ENCODE measurements around the gene TBX15.

TBX15 gene

DNA sequence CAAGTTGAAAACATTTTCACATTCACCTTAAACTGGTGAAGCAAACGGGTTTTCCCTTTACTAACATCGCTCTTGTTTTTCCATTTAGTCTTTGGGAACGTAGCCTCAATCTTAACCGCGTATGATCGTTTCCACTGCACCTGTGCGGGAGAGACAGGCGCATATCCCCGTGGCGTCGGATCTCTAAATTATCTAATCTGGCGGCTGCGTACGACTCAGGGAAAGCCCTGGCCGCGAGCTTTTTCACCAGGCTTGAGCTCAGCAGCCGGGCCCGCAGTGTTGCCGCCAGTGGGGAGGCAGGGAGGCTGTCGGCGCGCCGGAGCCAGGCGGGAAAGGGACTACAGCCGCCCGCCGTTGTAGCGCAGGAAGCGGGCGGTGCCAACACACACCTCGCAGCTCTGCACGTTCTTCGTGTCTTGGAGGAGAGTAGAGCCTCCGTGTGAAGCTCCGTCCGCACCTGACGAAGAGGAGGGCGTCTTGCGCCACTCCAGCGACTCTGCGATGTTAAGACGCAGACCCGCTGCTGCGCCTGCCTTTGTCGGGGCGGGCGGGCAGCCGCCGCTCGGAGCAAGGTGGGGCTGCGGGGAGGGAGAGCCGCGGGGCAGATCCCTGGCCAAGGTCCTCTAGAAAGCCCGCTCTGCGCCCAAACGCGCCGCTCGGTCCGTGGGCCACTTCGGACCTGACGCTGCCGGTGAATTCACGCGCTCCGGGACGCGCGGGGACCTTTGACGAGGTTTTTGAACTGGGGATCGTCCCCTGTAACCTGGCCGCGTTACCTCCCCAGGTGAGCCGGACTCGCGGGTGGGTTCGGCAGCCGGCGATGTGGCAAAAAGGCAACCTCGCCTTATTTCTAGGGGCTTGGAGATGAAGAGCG is 18.5 kb upstream of the TBX15 start:
- Histone ChIP-seq H3K36me3 (ENCODE audit: insufficient read depth, low read length) (no peaks in the 10 kb centered on the region), H3K9me3 (ENCODE audit: control insufficient read depth, insufficient read depth, low read length) (no peaks in the 10 kb centered on the region), H3K4me1 (ENCODE audit: insufficient read depth, low read length) (peaks cover 13% of the 10 kb centered on the region), H3K9ac (ENCODE audit: low read depth, low read length) (no peak overlapping the region)

DNA sequence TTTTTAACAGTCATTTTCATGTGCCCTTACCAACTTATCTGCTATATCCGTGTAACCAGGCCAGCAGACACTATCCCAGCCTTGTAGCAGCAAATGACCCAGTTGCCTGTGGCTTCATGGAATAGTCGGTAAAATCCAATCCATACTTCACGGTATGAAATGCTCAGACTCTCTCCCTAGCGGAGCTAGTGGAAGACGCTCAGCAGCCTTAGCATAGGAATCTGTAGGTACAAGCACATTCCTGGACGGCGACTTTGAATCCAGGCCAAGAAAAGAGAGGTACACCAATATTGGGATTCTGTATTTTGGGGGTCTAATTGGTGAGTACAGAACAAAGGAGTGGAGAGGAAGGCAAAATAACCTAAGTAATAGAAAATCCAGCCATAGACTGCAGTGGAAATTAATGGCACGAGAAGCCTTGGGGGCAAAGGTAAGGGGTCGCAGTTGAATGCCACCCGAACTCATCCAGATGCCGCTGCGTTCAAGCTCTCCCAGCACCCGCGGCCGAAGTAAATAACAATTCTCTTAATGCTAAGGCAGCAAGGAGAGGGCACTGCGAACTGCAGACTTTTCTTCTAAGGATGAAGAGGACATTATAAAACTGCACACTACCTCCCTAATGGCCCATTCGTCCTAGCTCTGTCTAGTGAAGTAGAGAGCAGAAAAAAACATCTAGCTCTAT is 17.7 kb upstream of the TBX15 start:
- H3K9ac ChIP-seq (ENCODE audit: low read depth, low read length): no peak overlapping the region
- peaks cover 14% of the 10 kb centered on the region for H3K4me1 ChIP-seq (ENCODE audit: insufficient read depth, low read length)
- no peaks in the 10 kb centered on the region for H3K9me3 ChIP-seq (ENCODE audit: control insufficient read depth, insufficient read depth, low read length)
- H3K36me3 ChIP-seq (ENCODE audit: insufficient read depth, low read length): no peaks in the 10 kb centered on the region

DNA sequence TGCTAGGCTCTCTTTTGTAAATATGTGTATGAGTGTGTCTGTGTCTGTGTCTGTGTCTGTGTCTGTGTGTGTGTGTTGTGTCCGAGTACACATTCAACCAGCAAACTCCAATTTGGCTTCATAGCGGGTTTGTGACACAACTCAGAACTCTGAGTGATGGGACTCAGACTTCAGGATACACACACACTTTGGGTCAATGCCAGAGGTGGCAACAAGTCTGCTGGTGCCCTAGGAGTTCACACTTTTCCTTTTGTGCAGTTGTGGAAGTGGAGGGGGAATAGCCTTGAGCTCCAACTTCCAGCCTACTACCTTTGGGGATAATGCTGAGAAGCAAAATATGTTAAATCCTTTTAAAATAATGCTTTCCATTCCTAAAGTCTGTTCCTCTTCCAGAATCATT is 16.6 kb upstream of the TBX15 start:
- Histone ChIP-seq H3K9me3 (ENCODE audit: control insufficient read depth, insufficient read depth, low read length) (no peaks in the 10 kb centered on the region), H3K9ac (ENCODE audit: low read depth, low read length) (no peak overlapping the region), H3K4me1 (ENCODE audit: insufficient read depth, low read length) (peaks cover 14% of the 10 kb centered on the region), H3K36me3 (ENCODE audit: insufficient read depth, low read length) (no peaks in the 10 kb centered on the region)

- H3K36me3 ChIP-seq (ENCODE audit: insufficient read depth, low read length): no peaks in the 10 kb centered on the region
- H3K4me1 ChIP-seq (ENCODE audit: insufficient read depth, low read length): peaks cover 8% of the 10 kb centered on the region; the same call in 1 of the 2 replicates
- H3K9me3 ChIP-seq (ENCODE audit: control insufficient read depth, insufficient read depth, low read length): no peaks in the 10 kb centered on the region
- H3K9ac ChIP-seq (ENCODE audit: low read depth, low read length): no peak overlapping the region
Observed at GRCh38 chr1:119004129-119004527, 16.0 kb upstream of the TBX15 start.

DNA sequence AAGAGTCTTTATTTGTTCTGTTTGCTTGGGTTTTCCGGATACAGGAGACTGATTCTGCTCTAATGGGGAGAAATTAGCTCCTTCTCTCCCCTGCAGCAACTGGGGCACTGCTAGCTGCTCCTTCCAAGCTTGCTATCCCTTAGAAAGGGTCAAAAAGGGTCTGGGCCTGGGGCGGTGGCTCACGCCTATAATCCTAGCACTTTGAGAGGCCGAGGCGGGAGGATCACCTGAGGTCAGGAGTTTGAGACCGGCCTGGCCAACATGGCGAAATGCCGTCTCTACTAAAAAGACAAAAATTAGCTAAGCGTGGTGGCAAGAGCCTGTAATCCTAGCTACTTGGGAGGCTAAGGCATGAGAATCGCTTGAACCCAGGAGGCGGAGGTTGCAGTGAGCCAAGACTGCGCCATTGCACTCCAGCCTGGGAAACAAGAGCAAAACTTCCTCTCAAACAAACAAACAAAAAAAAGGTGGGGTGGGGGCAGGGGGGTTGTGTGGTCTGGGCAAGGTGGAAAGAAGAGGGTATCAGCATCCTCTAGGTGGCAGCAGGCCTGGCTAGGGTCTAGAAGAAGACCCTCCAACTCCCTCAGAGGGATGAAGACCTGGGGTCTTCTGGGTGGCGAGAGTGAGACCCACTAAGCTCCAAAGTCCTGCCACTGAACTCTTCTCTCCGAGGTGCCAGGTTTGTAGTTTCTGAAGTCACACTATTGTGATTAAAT is 15.4 kb upstream of the TBX15 start:
- no peaks in the 10 kb centered on the region for H3K9me3 ChIP-seq (ENCODE audit: control insufficient read depth, insufficient read depth, low read length)
- H3K9ac ChIP-seq (ENCODE audit: low read depth, low read length): no peak overlapping the region
- peaks cover 7% of the 10 kb centered on the region; the same call in 1 of the 2 replicates for H3K4me1 ChIP-seq (ENCODE audit: insufficient read depth, low read length)
- H3K36me3 ChIP-seq (ENCODE audit: insufficient read depth, low read length): no peaks in the 10 kb centered on the region

GRCh38 chr1:119002028-119002686 is 14.0 kb upstream of the TBX15 start:
- Histone ChIP-seq H3K4me1 (ENCODE audit: insufficient read depth, low read length) (peaks cover 7% of the 10 kb centered on the region; the same call in 1 of the 2 replicates), H3K9me3 (ENCODE audit: control insufficient read depth, insufficient read depth, low read length) (no peaks in the 10 kb centered on the region), H3K9ac (ENCODE audit: low read depth, low read length) (peak overlapping the region; percentile 21; the same call in 1 of the 2 replicates), H3K36me3 (ENCODE audit: insufficient read depth, low read length) (no peaks in the 10 kb centered on the region)

GRCh38 chr1:119001181-119002027 is 13.3 kb upstream of the TBX15 start:
- H3K9me3 ChIP-seq (ENCODE audit: control insufficient read depth, insufficient read depth, low read length): no peaks in the 10 kb centered on the region
- H3K4me1 ChIP-seq (ENCODE audit: insufficient read depth, low read length): peaks cover 7% of the 10 kb centered on the region; the same call in 1 of the 2 replicates
- peak overlapping the region; percentile 34; the same call in 1 of the 2 replicates for H3K9ac ChIP-seq (ENCODE audit: low read depth, low read length)
- H3K36me3 ChIP-seq (ENCODE audit: insufficient read depth, low read length): no peaks in the 10 kb centered on the region

DNA sequence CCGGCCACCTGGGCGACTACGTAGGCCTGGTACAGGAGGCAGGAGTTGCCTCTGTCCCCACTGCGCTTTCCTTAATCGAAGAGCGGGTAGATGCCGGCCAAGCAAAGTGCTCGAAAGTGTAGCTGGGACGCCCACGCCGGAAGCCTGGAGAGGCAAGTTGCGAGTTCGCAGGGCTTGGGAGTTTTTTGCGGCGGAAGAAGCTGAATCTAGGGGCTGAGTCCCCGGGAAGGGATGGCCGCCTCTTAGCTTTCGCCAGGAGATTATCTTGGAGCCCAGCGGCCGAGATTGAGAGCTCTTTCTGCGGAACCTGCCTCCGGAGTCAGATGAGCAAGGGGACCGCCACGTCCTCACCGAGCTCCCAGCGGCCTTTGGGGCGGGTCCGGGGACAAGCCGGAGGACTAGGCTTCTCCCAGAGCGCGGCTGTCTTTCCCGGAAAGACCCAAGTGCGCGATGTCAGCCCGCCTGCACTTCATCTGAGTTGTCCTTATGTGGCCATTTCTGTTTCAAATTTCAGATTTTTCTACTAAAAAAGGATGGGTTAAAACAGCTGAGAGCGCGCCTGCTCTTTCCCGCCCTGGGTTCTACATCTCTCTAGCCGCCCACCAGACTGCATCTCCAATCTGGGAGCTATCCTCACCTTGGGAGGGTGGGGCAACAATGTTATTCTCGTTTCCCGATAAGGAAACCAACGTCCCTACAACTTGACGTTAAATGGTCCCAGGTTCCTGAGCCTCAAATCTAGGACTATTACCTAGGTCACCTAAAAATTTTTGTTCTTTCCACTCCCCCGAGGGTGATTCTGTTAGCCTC is 12.4 kb upstream of the TBX15 start:
- Histone ChIP-seq H3K36me3 (ENCODE audit: insufficient read depth, low read length) (no peaks in the 10 kb centered on the region), H3K4me1 (ENCODE audit: insufficient read depth, low read length) (peaks cover 7% of the 10 kb centered on the region; the same call in 1 of the 2 replicates), H3K9ac (ENCODE audit: low read depth, low read length) (peak overlapping the region; percentile 34; the same call in 1 of the 2 replicates), H3K9me3 (ENCODE audit: control insufficient read depth, insufficient read depth, low read length) (no peaks in the 10 kb centered on the region)

- H3K4me1 ChIP-seq (ENCODE audit: insufficient read depth, low read length): peaks cover 7% of the 10 kb centered on the region; the same call in 1 of the 2 replicates
- no peaks in the 10 kb centered on the region for H3K36me3 ChIP-seq (ENCODE audit: insufficient read depth, low read length)
- no peaks in the 10 kb centered on the region for H3K9me3 ChIP-seq (ENCODE audit: control insufficient read depth, insufficient read depth, low read length)
- no peak overlapping the region for H3K9ac ChIP-seq (ENCODE audit: low read depth, low read length)
Observed at GRCh38 chr1:118999348-119000071, 11.4 kb upstream of the TBX15 start.

DNA sequence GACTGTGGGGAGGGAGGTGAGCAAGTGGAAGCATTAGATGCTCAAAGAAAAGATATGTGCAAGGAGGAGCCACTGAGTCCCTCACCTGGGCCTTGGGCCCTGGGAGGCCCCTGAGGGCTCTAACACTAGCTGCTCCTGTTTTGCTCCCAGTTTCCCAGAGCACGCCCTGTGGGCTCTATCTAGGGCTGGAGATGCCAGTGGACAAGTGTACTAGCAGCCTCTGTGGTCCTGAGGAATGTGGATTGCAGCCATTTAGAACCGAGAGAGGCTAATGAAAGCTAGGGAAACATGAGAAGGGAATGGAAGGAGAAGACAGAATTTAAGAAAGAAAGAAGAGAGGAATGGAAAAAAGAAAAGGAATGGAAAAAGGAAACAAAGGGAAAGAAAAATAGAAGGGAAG is 10.0 kb upstream of the TBX15 start:
- no peaks in the 10 kb centered on the region for H3K9me3 ChIP-seq (ENCODE audit: control insufficient read depth, insufficient read depth, low read length)
- H3K4me1 ChIP-seq (ENCODE audit: insufficient read depth, low read length): peaks cover 7% of the 10 kb centered on the region; the same call in 1 of the 2 replicates
- no peak overlapping the region for H3K9ac ChIP-seq (ENCODE audit: low read depth, low read length)
- H3K36me3 ChIP-seq (ENCODE audit: insufficient read depth, low read length): no peaks in the 10 kb centered on the region

DNA sequence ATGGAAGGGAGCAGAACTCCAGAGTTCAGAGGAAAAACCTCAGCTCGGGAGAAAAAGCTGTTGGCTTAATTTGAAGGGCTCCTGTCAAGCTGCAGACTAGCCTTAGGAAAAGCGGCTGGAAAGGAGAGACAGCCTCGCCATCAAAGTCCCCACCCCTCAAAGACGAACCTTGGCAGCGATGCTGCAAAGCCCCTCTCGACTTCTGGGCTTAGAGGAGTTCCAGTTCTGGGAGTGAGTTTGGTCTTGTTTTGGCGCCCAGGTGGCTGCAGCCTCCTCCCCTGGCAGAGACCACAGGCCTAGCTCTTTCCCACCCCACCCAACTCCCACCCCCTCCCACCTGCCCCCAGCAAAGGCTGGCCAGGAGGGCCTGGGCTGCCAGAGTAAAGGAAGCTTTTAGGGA is 9.1 kb upstream of the TBX15 start:
- Histone ChIP-seq H3K36me3 (ENCODE audit: insufficient read depth, low read length) (no peaks in the 10 kb centered on the region), H3K4me1 (ENCODE audit: insufficient read depth, low read length) (peaks cover 7% of the 10 kb centered on the region; the same call in 1 of the 2 replicates), H3K9ac (ENCODE audit: low read depth, low read length) (no peak overlapping the region), H3K9me3 (ENCODE audit: control insufficient read depth, insufficient read depth, low read length) (no peaks in the 10 kb centered on the region)

GRCh38 chr1:118995312-118996016 is 7.3 kb upstream of the TBX15 start:
- H3K36me3 ChIP-seq (ENCODE audit: insufficient read depth, low read length): no peaks in the 10 kb centered on the region
- no peaks in the 10 kb centered on the region for H3K9me3 ChIP-seq (ENCODE audit: control insufficient read depth, insufficient read depth, low read length)
- no peaks in the 10 kb centered on the region for H3K4me1 ChIP-seq (ENCODE audit: insufficient read depth, low read length)
- no peak overlapping the region for H3K9ac ChIP-seq (ENCODE audit: low read depth, low read length)
